PC-3 (cell line): ENCODE measurements around the gene HTR3D. TPM values are rescaled to one million over a fixed set of nuclear protein-coding genes. Genes with fewer than 3 reads are reported as not detected.

Source experiments
- ATAC-seq: fragments of 200-7000 bp; cut with Tn5 transposase; 2 replicates; pipeline ENCODE4 v1.9.1; 2020; ENCODE audit warnings: mild to moderate bottlenecking, moderate library complexity
- BruUV-seq: library from RNA; stranded (reverse); fragments of 400-500 nt; replicated peaks from 2 replicates; lab custom pipeline; 2021; lab: Mats Ljungman, UMichigan
- CTCF ChIA-PET: fragments of 300-600 bp; sonication (Branson Sonifier 250); formaldehyde crosslinking; loops from one replicate; lab custom pipeline; 2022; ENCODE audit warnings: antibody characterized with exemption; lab: Charles Lee
- POLR2A ChIA-PET: fragments of 300-600 bp; sonication (Branson Sonifier 250); formaldehyde crosslinking; loops from one replicate; lab custom pipeline; 2022; ENCODE audit warnings: antibody characterized with exemption; ENCODE audit not compliant: unreplicated experiment; lab: Charles Lee
- DNase-seq: peaks from one replicate; pipeline ENCODE4 v3.0.0-alpha.2; 2015
- H2AFZ ChIP-seq: fragments of 300-600 bp; sonication (generic); 2 replicates; pipeline ENCODE4 v1.6.0; 2016; ENCODE audit warnings: antibody characterized with exemption, low read length
- H3F3A ChIP-seq: fragments of 300-600 bp; sonication (generic); one replicate; pipeline ENCODE4 v1.6.0; 2017; ENCODE audit warnings: antibody characterized with exemption, low read length, control low read depth, mild to moderate bottlenecking; ENCODE audit not compliant: unreplicated experiment
- H3K27ac ChIP-seq: fragments of 300-600 bp; sonication (generic); 2 replicates; pipeline ENCODE4 v1.5.1; 2016; ENCODE audit warnings: mild to moderate bottlenecking, low read length
- H3K27me3 ChIP-seq: fragments of 300-600 bp; sonication (generic); 2 replicates; pipeline ENCODE4 v1.6.1; 2016; ENCODE audit warnings: low read length, mixed read lengths
- H3K36me3 ChIP-seq: fragments of 300-600 bp; sonication (generic); 2 replicates; pipeline ENCODE4 v1.6.1; 2016; ENCODE audit warnings: low read depth, mixed run types, low read length, mixed read lengths
- H3K4me1 ChIP-seq: fragments of 300-600 bp; sonication (generic); 2 replicates; pipeline ENCODE4 v1.5.1; 2016; ENCODE audit warnings: low read length; ENCODE audit not compliant: insufficient read depth
- H3K4me2 ChIP-seq: fragments of 300-600 bp; sonication (generic); 2 replicates; pipeline ENCODE4 v1.6.0; 2016; ENCODE audit warnings: low read length
- H3K4me3 ChIP-seq: fragments of 300-600 bp; sonication (generic); 2 replicates; pipeline ENCODE4 v1.5.1; 2016; ENCODE audit warnings: mild to moderate bottlenecking, low read length, mixed read lengths
- H3K79me2 ChIP-seq: fragments of 300-600 bp; sonication (generic); 2 replicates; pipeline ENCODE4 v1.6.1; 2017; ENCODE audit warnings: low read length, mixed read lengths
- H3K9ac ChIP-seq: fragments of 300-600 bp; sonication (generic); 2 replicates; pipeline ENCODE4 v1.6.0; 2016; ENCODE audit warnings: mild to moderate bottlenecking, low read length
- H3K9me2 ChIP-seq: fragments of 300-600 bp; sonication (generic); replicated peaks from 2 replicates; pipeline ENCODE4 v1.6.1; 2016; ENCODE audit warnings: mixed run types, low read length, mixed read lengths
- H3K9me3 ChIP-seq: fragments of 300-600 bp; sonication (generic); 2 replicates; pipeline ENCODE4 v1.6.1; 2016; ENCODE audit warnings: low read length, mixed read lengths
- H4K20me1 ChIP-seq: fragments of 300-600 bp; sonication (generic); 2 replicates; pipeline ENCODE4 v1.6.1; 2016; ENCODE audit warnings: low read length, mixed read lengths
- EZH2 ChIP-seq: fragments of 300-600 bp; sonication (generic); IDR thresholded peaks from one replicate; pipeline ENCODE4 v1.6.1; 2017; ENCODE audit warnings: antibody characterized with exemption, mild to moderate bottlenecking, low read length; ENCODE audit not compliant: unreplicated experiment
- EZH2phosphoT487 ChIP-seq: fragments of 300-600 bp; sonication (generic); IDR thresholded peaks from 2 replicates; pipeline ENCODE4 v1.6.1; 2018; ENCODE audit warnings: mild to moderate bottlenecking, antibody characterized with exemption, low read length, borderline replicate concordance
- intact Hi-C: fragments of 100-400 bp; cut with micrococcal nuclease; formaldehyde crosslinking; loops from 2 replicates; pipeline ENCODE4 v1.9.0; 2023
- total RNA-seq: library from RNA; depleted of rRNA; stranded (reverse); fragments of >200 nt; gene quantifications from 2 replicates; pipeline ENCODE4 v1.2.3, GENCODE V29; 2014
- TF ChIP-seq, protein P1 (sequence below): fragments of 300-600 bp; sonication (generic); conservative IDR thresholded peaks from 2 replicates; pipeline ENCODE4 v1.5.1; 2017; ENCODE audit warnings: antibody characterized with exemption, low read depth, mild to moderate bottlenecking, low read length

HTR3D gene
- total RNA-seq, 1 experiment from 2014 or later = not detected

DNA sequence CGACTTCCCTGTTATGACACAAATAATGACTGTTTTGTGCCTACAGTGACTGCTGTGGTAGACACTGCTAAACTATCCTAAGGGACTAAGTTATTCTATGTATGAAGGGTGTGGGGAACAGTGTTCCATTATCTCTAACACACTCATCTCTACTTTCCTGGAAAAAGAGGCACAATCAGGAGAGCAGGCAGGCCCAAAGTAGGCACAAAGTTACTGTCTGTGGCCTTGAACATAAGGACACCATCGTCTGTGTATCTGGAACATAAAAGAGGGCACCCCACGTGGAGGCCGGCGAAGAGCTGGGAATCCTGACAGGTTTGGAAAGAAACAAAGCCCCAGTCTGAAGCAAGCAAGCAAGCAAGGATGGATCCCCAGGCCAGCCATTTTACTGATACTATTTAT lies 15.4 kb upstream of the HTR3D start:
- DNase-seq (no peak), ATAC-seq (no peak)
- Histone ChIP-seq H4K20me1 (no peaks in the 10 kb centered on the region), H3K79me2 (peaks cover 32% of the 10 kb centered on the region), H3K4me3 (peak overlapping the region; percentile 98), H3F3A (no peaks in the 10 kb centered on the region), H3K9ac (0 out of 2 replicates have a peak overlapping the region, but pooled peaks have one; percentile 85), H3K27me3 (no peaks in the 10 kb centered on the region), H2AFZ (peak overlapping the region; percentile 100; the same call in 1 of the 2 replicates), H3K9me2 (no peaks in the 10 kb centered on the region), H3K27ac (no peak overlapping the region), H3K4me1 (peaks cover 38% of the 10 kb centered on the region), H3K9me3 (no peaks in the 10 kb centered on the region), H3K36me3 (peaks cover 18% of the 10 kb centered on the region), H3K4me2 (peak overlapping the region; percentile 95)
- intact Hi-C loops = loop anchor here (2.0 kb wide), 1 partner anchor 119 kb away; the partner anchor contains the start of gene EIF2B5
- ChIA-PET POLR2A (no interaction called here), CTCF (interaction anchor here (0.5 to 0.8 kb wide), 3 partner anchors 10 to 192 kb away, joined by 3 to 4 read pairs (median 4); no protein-coding TSS in a partner anchor)
- TF ChIP-seq EZH2phosphoT487 = no peak
- no peak for TF ChIP-seq EZH2
- TF ChIP-seq, protein P1, sequence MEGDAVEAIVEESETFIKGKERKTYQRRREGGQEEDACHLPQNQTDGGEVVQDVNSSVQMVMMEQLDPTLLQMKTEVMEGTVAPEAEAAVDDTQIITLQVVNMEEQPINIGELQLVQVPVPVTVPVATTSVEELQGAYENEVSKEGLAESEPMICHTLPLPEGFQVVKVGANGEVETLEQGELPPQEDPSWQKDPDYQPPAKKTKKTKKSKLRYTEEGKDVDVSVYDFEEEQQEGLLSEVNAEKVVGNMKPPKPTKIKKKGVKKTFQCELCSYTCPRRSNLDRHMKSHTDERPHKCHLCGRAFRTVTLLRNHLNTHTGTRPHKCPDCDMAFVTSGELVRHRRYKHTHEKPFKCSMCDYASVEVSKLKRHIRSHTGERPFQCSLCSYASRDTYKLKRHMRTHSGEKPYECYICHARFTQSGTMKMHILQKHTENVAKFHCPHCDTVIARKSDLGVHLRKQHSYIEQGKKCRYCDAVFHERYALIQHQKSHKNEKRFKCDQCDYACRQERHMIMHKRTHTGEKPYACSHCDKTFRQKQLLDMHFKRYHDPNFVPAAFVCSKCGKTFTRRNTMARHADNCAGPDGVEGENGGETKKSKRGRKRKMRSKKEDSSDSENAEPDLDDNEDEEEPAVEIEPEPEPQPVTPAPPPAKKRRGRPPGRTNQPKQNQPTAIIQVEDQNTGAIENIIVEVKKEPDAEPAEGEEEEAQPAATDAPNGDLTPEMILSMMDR = no peak
- no TSS peak for BruUV-seq

DNA sequence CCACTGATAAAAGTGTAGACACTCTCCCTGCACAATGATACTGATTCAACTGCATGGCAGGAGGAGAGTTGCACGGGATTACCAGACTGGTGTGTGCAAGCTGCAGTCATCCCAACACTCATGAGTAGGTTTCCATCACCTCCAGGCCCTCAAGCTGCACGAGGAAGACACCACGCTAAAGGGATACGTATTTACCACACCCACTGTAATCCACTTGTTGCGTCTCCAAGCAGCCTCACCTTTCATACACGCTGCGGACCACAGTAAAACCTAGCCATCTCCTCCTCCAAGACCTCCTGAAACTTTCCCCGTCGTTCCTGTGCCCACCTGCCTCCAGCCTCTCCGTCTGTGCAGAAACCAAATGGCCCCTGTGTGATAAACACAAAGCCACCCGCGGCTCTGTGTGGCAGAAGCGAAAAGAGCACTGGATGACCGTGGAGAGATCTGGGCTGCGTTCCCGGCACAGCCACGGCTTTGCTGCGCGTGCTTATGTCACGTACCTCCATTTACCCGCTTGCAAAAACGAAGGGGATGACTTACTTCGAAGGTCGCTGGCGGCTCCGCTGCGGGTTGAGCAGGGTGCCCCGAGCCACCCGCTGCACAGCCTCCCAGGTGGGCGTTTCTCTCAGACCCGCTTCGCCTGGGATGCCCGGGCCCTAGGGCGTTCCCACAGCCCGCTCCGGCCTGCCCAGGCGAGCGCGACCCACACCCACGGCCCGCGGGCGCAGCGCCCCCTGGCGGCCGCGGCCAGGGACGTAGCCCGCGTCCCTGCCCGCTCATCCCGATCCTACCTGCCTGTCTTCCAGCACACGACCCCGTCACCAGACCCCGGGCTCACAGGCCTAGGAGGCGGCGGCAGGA lies 14.5 kb upstream of the HTR3D start:
- H2AFZ ChIP-seq = peak overlapping the region; percentile 100
- H3K79me2 ChIP-seq = peaks cover 32% of the 10 kb centered on the region
- H3F3A ChIP-seq = no peaks in the 10 kb centered on the region
- TF ChIP-seq EZH2 (no peak), EZH2phosphoT487 (no peak)
- TF ChIP-seq, protein P1 = peak; percentile 96
- ChIA-PET POLR2A (no interaction called here), CTCF (interaction anchor here (0.5 to 1.0 kb wide), 5 partner anchors 10 to 155 kb away, joined by 4 to 10 read pairs (median 4); no protein-coding TSS in a partner anchor)
- H3K9ac ChIP-seq = peak overlapping the region; percentile 85
- H3K36me3 ChIP-seq = peaks cover 13% of the 10 kb centered on the region; the same call in 1 of the 2 replicates
- ATAC-seq (peak; percentile 83), DNase-seq (peak; percentile 71)
- intact Hi-C loops = loop anchor here (1.0 to 2.0 kb wide), 4 partner anchors 9 to 122 kb away; partner anchors contain the start of gene EIF2B5
- H3K4me1 ChIP-seq = peaks cover 35% of the 10 kb centered on the region
- no peaks in the 10 kb centered on the region for H4K20me1 ChIP-seq
- BruUV-seq = TSS peak; percentile 41
- H3K27ac ChIP-seq = peak overlapping the region; percentile 26; the same call in 1 of the 2 replicates
- peak overlapping the region; percentile 98 for H3K4me3 ChIP-seq
- no peaks in the 10 kb centered on the region for H3K9me2 ChIP-seq
- no peaks in the 10 kb centered on the region for H3K27me3 ChIP-seq
- peak overlapping the region; percentile 95 for H3K4me2 ChIP-seq
- H3K9me3 ChIP-seq = no peaks in the 10 kb centered on the region
